Lower leg skin (tissue), 3 donors: ENCODE results near the gene SEC22A.

Experiments
- POLR2A ChIP-seq, 2 donors: fragments of 450-650 bp; IDR thresholded peaks; one replicate each; pipeline ENCODE4 v1.6.1; 2016 to 2017; ENCODE audit warnings: antibody characterized with exemption in 2 of 2, mild to moderate bottlenecking in 1 of 2, moderate library complexity in 1 of 2
- TF ChIP-seq, protein P1 (sequence below), 3 donors: fragments of 450-650 bp; IDR thresholded peaks; one replicate each; pipeline ENCODE4 v1.5.1; 2016; ENCODE audit warnings: antibody characterized with exemption in 3 of 3, mild to moderate bottlenecking in 3 of 3, moderate library complexity in 2 of 3

DNA sequence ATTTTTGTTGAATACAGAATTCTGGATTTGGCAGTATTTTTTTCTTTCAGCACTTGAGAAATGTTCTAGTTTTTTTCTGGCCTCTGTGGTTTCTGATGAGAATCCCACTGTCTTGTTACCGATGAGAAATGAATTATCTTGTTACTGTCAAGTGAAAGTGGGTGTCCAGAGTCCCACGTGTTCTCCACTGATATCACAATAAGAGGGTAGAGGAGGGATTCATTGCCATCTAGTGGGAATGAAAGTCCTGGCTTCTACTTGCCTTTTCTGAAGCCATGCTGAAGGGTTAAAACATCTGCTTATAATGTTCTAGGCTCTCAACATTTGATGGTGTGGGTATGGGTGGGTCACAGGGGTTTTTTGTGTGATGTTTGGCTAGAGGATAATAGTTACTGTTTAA, 66.1 kb downstream of the SEC22A start:
- TF ChIP-seq, protein P1, sequence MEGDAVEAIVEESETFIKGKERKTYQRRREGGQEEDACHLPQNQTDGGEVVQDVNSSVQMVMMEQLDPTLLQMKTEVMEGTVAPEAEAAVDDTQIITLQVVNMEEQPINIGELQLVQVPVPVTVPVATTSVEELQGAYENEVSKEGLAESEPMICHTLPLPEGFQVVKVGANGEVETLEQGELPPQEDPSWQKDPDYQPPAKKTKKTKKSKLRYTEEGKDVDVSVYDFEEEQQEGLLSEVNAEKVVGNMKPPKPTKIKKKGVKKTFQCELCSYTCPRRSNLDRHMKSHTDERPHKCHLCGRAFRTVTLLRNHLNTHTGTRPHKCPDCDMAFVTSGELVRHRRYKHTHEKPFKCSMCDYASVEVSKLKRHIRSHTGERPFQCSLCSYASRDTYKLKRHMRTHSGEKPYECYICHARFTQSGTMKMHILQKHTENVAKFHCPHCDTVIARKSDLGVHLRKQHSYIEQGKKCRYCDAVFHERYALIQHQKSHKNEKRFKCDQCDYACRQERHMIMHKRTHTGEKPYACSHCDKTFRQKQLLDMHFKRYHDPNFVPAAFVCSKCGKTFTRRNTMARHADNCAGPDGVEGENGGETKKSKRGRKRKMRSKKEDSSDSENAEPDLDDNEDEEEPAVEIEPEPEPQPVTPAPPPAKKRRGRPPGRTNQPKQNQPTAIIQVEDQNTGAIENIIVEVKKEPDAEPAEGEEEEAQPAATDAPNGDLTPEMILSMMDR (IDR thresholded peaks at IDR 0.05) = no peak
- TF ChIP-seq POLR2A (IDR thresholded peaks at IDR 0.05) = no peak
